Stimulated activated CD8-positive, alpha-beta memory T cell treated with anti-CD3 and anti-CD28 coated beads, Interleukin-7, amount 100 ng/mL, for 4 hours (primary cell): ENCODE results near the gene KRT32.

Experiments used
- DNase-seq, 2 donors: peaks; one replicate each; pipeline ENCODE4 v3.0.0-alpha.2; 2020; ENCODE audit warnings: low read depth in 2 of 2

KRT32 gene

DNA sequence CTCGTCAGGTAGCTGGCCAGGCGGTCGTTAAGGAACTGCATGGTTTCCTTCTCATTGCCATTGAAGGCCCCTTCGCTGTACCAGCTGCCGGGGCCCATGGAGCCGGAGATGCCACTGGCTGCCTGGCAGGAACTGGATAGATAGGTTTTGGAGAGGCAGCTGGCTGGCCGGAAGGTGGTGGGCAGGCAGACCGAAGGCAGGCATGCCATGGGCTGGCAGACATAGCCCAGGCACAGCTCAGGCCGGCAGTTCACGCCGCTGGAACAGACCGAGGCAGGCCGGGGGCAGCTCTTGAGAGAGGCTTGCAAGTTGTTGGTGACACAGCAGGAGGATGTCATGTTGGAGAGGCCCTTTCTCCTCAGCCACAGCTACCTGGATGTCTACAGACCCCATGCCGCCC is at the start of gene KRT32:
KRT32 (minus strand) TSS at position 399 of the 400 bp plus-strand sequence; CDS start at position 338, 61 bp downstream.
- no peak for DNase-seq

- DNase-seq, result no peak
These were observed 49.7 kb upstream of the KRT32 start for GRCh38 chr17:41516830-41517283.

DNA sequence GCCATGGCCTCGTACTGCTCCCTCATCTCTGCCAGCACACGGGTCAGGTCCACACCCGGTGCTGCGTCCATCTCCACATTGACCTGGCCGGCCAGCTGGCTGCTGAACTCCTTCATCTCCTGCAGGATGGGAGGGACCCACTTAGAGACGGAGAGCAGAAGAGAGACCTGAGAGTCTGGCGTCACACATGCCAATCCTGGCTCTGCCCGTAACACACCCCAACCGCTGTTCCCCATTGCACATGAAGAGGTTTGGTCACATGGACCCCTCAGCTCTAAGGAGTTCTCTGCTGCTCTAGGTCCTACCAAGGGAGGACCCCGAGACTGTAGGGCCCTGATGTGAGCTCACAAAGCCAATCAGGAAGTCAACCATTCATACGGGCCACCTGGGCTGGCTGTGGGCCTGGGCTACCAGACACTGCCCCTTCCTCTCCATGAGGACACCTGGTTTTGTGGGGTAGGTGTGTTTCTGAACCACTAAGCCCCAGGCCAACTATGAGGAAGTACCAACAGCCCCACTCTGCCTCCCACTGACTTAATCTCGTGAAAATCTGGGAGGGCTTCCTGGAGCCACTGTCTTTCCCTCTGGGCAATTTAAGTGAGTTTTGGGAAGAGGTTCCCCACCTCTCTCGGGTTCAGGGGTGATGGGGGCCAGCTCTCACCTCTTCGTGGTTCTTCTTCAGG is 49.1 kb upstream of the KRT32 start:
- no peak for DNase-seq

DNA sequence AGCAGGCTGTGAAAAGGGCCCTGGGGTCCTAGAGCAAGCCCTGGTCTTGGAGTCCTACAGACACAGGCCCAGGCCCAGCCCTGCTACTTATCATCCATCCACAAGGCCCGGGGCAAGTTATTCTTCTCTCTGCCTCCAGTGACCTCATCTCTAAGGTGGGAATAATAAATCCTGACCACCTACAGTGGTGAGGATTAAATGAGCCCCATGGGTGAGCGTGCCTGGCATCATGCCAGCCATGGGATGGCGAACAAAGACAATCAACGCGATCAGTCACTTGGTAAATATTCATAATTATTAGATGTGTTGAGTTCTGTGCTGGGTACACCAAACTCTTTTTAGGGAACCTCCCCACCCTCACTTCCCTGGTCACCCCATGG is 46.0 kb upstream of the KRT32 start:
- DNase-seq, result no peak

- no peak for DNase-seq
These were observed 45.5 kb upstream of the KRT32 start for GRCh38 chr17:41512546-41513167.

DNA sequence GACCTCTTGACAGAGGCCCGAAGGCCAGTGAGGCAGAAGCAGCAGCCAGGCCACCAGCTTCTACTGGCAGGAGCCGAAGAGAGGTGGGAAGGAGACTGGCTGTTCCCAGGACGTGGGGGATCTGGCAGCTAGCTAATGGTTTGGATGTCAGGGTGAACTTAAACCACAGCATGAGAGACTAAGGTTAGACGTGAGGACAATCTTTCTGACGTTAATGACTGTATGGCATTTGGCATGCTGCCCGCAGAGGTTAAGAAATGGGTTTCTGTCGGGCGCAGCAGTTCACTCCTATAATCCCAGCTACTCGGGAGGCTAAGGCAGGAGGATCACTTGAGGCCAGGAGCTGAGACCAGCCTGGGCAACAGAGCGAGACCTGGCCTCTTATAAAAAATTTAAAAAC is 44.5 kb upstream of the KRT32 start:
- no peak for DNase-seq

DNA sequence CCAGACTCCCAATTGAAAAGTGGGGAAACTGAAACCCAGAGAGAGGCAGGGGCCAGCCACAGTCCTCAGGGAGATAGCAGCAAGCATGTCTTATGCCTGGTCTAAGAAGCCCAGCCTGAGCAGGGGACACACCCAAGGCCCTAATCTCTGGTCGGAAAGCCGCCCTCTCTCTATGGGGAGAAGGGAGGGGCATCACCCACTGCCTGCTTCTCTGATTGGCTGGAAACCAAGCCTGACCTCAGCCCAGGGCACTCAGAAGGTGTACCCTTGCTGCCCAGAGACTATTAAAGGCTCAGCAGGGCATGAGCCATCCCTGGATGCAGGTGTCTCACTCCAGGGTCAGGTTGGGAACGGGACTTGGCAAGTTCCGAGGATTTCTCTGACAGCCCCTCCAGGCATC is 43.9 kb upstream of the KRT32 start:
- no peak for DNase-seq

DNA sequence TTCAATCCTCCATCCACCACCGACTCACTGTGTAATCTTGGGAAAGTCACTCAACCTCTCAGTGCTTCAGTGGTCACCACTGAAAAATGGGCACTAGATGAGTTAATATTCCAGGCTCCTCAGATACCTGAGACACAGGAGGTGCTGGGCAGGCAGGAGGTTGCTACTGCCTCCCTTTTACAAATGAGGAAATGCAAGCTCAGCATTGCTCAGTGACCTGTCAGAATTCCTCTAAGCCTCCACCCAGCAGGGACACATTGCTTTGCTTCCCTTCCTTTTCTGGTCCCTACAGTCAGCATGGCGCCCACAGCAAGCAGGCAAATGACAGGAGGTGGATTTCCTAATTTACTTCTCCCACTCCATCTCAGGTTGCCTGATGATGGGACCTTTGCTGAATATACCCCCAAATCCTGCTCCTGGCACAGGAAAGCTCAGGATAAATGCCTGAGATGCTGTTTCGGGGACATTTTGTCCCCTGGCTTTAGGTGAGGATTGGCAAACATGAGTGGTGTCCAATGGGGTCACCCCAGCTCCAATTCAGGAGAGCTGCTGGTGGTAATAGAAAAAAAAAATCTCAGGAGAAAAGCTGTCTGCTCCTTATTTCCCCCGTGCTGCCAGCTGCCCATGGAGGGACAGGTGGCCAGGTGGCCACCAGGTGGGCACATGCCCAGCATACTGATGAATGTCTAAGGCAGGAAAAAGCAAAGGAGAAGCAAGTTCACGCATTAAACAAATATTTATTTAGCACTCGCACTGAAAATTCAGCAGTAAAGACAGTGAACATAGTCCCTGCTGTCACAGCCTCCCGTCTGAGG is 43.3 kb upstream of the KRT32 start:
- DNase-seq, result no peak

DNA sequence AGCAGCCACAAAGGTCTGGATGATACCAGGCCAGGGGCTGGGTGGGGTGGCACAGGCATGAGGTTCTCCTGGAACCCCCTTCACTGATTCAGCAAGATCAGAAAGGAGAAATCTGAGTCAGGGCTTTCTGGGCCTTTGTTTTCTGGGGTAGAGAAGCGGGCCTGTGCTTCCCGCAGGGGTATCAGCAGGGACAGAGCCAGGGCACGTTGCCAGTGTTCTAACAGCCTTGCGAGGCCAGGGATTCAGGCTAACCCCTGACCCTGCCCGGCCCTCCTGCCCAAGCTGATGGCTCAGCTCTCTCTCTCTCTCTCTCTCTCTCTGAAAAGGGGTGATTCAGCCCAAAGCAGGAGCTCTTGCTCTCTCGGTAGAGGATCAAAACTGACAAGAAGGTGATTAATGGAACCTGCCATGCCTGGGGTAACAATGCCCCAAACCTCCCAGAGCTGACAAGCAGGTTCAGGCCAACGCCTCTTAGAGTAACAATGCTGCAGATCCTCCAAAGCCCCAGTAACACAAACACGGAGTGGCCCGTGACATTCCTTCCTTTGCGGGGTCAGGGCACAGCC is 40.2 kb upstream of the KRT32 start:
- DNase-seq, result no peak

GRCh38 chr17:41505809-41506767 is 38.9 kb upstream of the KRT32 start:
- DNase-seq, result no peak

DNA sequence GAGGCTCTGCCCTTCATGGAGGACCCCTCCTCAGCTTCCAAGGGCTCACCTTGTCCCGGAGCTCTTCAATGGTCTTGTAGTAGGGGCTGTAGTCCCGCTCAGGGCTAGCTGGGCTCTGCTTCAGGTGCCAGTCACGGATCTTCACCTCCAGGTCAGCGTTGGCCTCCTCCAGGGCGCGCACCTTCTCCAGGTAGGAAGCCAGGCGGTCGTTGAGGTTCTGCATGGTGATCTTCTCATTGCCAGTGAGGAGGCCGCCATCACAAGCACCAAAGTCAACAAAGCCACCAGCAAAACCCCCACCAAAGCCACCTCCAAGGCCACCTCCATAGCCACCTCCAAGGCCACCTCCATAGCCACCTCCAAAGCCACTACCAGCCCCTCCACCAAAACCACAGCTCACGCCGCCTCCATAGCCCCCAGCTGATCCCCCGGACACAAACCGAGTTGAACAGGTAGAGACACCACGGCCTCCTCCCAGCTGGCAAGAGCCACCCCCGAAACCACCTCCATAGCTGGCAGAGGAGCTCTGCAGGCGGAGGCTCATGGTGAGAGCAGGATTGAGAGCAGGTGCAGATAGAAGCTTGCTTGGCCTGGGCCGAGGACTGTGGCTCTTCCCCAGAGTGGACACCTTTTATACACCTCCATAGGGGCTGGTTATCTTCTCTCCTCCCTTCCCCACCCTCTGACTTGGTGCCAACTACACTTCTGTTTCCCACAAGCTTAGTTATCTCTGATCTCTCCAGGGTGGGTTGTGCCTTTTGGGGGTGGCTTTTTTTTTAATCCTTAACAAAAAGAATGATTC is 38.0 kb upstream of the KRT32 start, which contains the start of gene KRT13:
KRT13 (minus strand) TSS at position 606 of the 802 bp plus-strand sequence; CDS start at position 544, 62 bp downstream.
- DNase-seq, result no peak

DNA sequence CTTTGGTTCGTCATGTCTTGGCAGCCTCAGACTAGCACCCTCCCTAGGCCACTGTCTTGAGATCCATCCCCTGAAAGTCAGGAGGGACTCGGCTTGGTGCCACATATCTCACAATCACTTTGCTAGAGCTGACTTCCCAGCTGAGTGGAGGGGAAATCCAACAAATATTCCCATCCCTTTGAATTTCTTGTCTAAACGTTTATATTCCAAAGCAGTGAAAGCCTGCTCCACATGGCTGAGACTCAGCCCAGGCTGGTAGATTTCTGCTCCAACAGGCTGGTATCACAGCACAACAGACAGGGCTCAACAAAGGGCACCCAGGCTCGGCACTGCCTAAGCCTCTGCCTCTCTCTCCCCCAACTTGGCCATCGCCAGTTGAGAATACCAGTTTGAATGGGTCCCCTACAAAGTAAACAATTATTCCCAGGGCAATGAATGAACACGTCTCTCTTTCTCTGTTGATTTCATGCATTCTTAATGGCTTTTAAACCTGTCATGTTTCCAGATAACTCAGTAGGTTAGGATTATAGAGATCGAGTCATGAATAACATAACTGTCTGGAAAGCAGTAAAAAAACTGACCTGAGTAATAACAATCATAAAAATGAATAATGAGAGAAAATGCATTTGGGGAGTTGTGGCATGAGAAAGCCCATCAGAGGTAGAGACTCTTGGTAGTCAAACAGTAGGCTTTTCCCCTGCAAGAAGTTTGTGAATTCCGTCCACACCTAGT is 37.2 kb upstream of the KRT32 start:
- DNase-seq, result no peak

DNA sequence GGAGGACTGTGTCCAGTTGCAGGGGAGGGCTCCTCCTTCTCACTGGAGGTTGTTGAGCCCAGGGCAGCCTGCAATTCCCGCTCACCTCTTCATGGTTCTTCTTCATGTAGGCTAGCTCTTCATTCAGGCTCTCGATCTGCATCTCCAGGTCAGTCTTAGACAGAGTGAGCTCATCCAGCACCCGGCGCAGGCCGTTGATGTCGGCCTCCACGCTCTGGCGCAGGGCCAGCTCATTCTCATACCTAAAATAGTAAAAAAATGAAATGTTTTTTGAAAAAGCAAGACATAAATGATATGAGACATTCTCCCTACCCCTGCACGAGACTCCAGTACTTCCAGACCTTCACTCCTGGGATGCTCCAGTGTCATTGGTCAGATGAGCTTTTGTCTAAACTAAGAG is 36.0 kb upstream of the KRT32 start:
- no peak for DNase-seq

- DNase-seq, result no peak
These were observed 33.1 kb upstream of the KRT32 start for GRCh38 chr17:41500131-41500911.

- DNase-seq, result no peak
These were observed 32.5 kb upstream of the KRT32 start for GRCh38 chr17:41499714-41500113.

DNA sequence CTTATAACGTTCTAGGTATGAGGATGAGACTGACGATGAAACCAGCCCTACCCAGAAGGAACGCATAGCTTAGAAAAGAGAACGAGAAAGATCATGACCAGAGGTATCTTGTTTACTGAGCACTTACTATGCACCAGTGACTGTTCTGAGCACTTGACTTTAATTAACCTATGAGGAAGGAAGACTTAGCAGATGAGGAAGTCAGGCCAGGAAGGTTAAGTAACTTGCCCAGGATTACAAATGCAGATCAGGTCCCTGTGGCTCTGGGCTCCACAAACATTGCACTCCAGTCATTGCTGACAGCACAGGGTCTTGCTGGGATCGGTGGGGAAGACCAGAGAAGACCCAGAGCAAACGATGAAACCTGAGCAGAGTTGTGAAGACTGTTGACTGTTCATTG is 31.1 kb upstream of the KRT32 start:
- DNase-seq, result no peak

- DNase-seq, result peak in 1 of 2 donors; percentile 33
These were observed 29.8 kb upstream of the KRT32 start for GRCh38 chr17:41496803-41497484.

GRCh38 chr17:41494524-41494923 is 27.3 kb upstream of the KRT32 start:
- DNase-seq, result no peak
